ENCODE data around the gene MSLN. TPM values are rescaled to one million over a fixed set of nuclear protein-coding genes. Genes with fewer than 3 reads are reported as not detected.

MSLN gene
- total and polyA plus RNA-seq, 2 of the 13 experiments (the other 11 are each of a cell fraction or from before 2014, with no cell fraction given) = 2.0 to 2.3 TPM

GRCh38 chr16:740459-740763 is 20.1 kb upstream of the MSLN start:
- Histone ChIP-seq H3K4me1 (ENCODE audit: insufficient read depth, low read length) (peaks cover 18% of the 10 kb centered on the region), H3K9me3 (ENCODE audit: low read length) (no peaks in the 10 kb centered on the region), H3K9ac (ENCODE audit: insufficient read depth, low read depth, low read length) (peak overlapping the region; percentile 86), H3K4me3 (replicated peaks in 1 of 3; ENCODE audit: insufficient read depth in 1 of 3, low read depth in 2 of 3, low read length in 3 of 3) (peak overlapping the region; percentile 94 to 97 (median 95)), H4K20me1 (ENCODE audit: insufficient read depth, low read length) (no peaks in the 10 kb centered on the region), H3K27ac (ENCODE audit: extremely low read length, insufficient read depth, low read length) (peak overlapping the region; percentile 59), H3K36me3 (replicated peaks in 1 of 2; ENCODE audit: control insufficient read depth in 1 of 2, insufficient read depth in 2 of 2, low read length in 2 of 2) (peaks cover 0 to 15% of the 10 kb centered on the region in 2 experiments; a peak in 2 of 5 replicates), H2AFZ (ENCODE audit: low read length) (no peak overlapping the region), H3K79me2 (ENCODE audit: insufficient read depth, low read length) (no peaks in the 10 kb centered on the region), H3K4me2 (ENCODE audit: low read depth, low read length) (peak overlapping the region; percentile 76), H3K27me3 (ENCODE audit: control insufficient read depth in 1 of 2, insufficient read depth in 2 of 2, low read length in 2 of 2) (no peaks in the 10 kb centered on the region)
- in situ Hi-C loops (cut with HindIII; ENCODE audit: extremely low pct_ligation_motif_present, low pct_unique_long_range_greater_than_20kb) = loop anchor here (5.0 kb wide), 1 partner anchor 47 kb away; the partner anchor contains the start of genes CHTF18 and RPUSD1
- WGBS (ENCODE audit: low lambda C conversion rate) = no CpG with 5 or more reads among the region's 22 CpGs
- FAIRE-seq (no peak), DNase-seq (ENCODE audit: low spot score) (no peak), ATAC-seq (peak; percentile 41)
- TSS peak; percentile 74 for BruUV-seq (replicated peaks)
- 0 out of 2 replicates have a peak, but pooled peaks have one; percentile 7 for TF ChIP-seq SNAI1 (CRISPR knock-in tag; IDR thresholded peaks at IDR 0.05; ENCODE audit: borderline replicate concordance)
- 0 out of 2 replicates have a peak, but pooled peaks have one; percentile 1 for TF ChIP-seq SMAD1 (CRISPR knock-in tag; IDR thresholded peaks at IDR 0.05; ENCODE audit: borderline replicate concordance, low read depth)
- TF ChIP-seq STAT6 (CRISPR knock-in tag; IDR thresholded peaks at IDR 0.05; ENCODE audit: borderline replicate concordance) = 0 out of 2 replicates have a peak, but pooled peaks have one; percentile 2
- no peak for TF ChIP-seq ZSCAN12 (CRISPR knock-in tag; IDR thresholded peaks at IDR 0.05)
- TF ChIP-seq ZNF703 (CRISPR knock-in tag; IDR thresholded peaks at IDR 0.05; ENCODE audit: borderline replicate concordance) = 0 out of 2 replicates have a peak, but pooled peaks have one; percentile 30
- 0 out of 2 replicates have a peak, but pooled peaks have one; percentile 14 for TF ChIP-seq ZNF777 (CRISPR knock-in tag; IDR thresholded peaks at IDR 0.05)
- TF ChIP-seq PREB (CRISPR knock-in tag; IDR thresholded peaks at IDR 0.05) = no peak
- TF ChIP-seq MBNL3 (CRISPR knock-in tag; conservative IDR thresholded peaks at IDR 0.05) = no peak
- TF ChIP-seq GZF1 (CRISPR knock-in tag; IDR thresholded peaks at IDR 0.05) = 0 out of 2 replicates have a peak, but pooled peaks have one; percentile 6
- TF ChIP-seq, protein P1, sequence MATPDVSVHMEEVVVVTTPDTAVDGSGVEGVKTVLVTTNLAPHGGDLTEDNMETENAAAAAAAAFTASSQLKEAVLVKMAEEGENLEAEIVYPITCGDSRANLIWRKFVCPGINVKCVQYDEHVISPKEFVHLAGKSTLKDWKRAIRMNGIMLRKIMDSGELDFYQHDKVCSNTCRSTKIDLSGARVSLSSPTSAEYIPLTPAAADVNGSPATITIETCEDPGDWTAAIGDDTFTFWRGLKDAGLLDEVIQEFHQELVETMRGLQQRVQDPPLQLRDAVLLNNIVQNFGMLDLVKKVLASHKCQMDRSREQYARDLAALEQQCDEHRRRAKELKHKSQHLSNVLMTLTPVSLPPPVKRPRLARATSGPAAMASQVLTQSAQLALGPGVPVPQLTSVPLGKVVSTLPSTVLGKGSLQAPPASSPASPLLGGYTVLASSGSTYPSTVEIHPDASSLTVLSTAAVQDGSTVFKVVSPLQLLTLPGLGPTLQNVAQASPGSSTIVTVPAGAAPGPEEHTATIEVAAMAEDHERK (CRISPR knock-in tag; IDR thresholded peaks at IDR 0.05; ENCODE audit: low read depth) = no peak
- peak; percentile 4 for TF ChIP-seq JARID2 (CRISPR knock-in tag; IDR thresholded peaks at IDR 0.05; ENCODE audit: insufficient replicate concordance)
- 0 out of 2 replicates have a peak, but pooled peaks have one; percentile 22 for TF ChIP-seq SRY (CRISPR knock-in tag; IDR thresholded peaks at IDR 0.05)
- POLR2A ChIA-PET = interaction anchor here (0.9 to 3.3 kb wide), 10 partner anchors 11 to 48 kb away, joined by 3 to 22 read pairs (median 6); partner anchors contain the start of genes ANTKMT, CCDC78, CHTF18 and HAGHL
- CTCF ChIA-PET (ENCODE audit: low intra/inter-chr PET ratio, low total read pairs) = interaction anchor here (1.3 kb wide), 1 partner anchor 28 kb away, joined by 3 read pairs; no protein-coding TSS in a partner anchor
- intact Hi-C loops (cut with micrococcal nuclease; ENCODE audit: unreplicated experiment) = no loop called here

Data from HepG2 (cell line).